SK-N-SH (cell line): Measurements from ENCODE around the gene TDP2. TPM values are rescaled to one million over a fixed set of nuclear protein-coding genes. Genes with fewer than 3 reads are reported as not detected.

Source experiments
- CTCF ChIA-PET: fragments of 300-600, 350-600 bp; formaldehyde crosslinking; extraction: SDS; loops from one replicate; lab custom pipeline; 2021; lab: Yijun Ruan, JAX
- POLR2A ChIA-PET: fragments of 350-600 bp; sonication (Branson Sonifier 250); formaldehyde crosslinking; extraction: SDS; loops from one replicate; lab custom pipeline; 2020; ENCODE audit warnings: antibody characterized with exemption, inconsistent platforms; lab: Yijun Ruan, JAX
- DNase-seq: peaks from one replicate; pipeline ENCODE4 v3.0.0; 2012
- H2AFZ ChIP-seq: fragments of 200-600 bp; sonication (generic); 2 replicates; pipeline ENCODE4 v1.8.1; 2016; ENCODE audit warnings: antibody characterized with exemption, mild to moderate bottlenecking, low read depth
- H3F3A ChIP-seq: fragments of 200-600 bp; sonication (generic); replicated peaks from 2 replicates; pipeline ENCODE3; 2016; ENCODE audit warnings: antibody characterized with exemption, mild to moderate bottlenecking; ENCODE audit not compliant: insufficient read depth
- H3K27ac ChIP-seq, 2 experiments: fragments of 200-500 bp in 1 of 2; fragments of 200-600 bp in 1 of 2; sonication (Bioruptor generic) in 1 of 2; sonication (generic), shearing (Covaris generic) in 1 of 2; 2 replicates each; pipeline versions ENCODE4 v1.5.1 to v1.6.1; 2014 to 2016; ENCODE audit warnings: low read depth in 2 of 2, inconsistent platforms in 1 of 2, low read length in 1 of 2, mild to moderate bottlenecking in 1 of 2, mixed read lengths in 1 of 2
- H3K27me3 ChIP-seq: fragments of 200-600 bp; sonication (generic), shearing (Covaris generic); 2 replicates; pipeline ENCODE4 v1.6.1; 2016; ENCODE audit warnings: mixed run types; ENCODE audit not compliant: insufficient read depth
- H3K36me3 ChIP-seq, 2 experiments: fragments of 200-500 bp in 1 of 2; fragments of 200-600 bp in 1 of 2; sonication (Bioruptor generic) in 1 of 2; sonication (generic) in 1 of 2; replicated peaks in 1 of 2; 2 replicates each; pipeline versions ENCODE3 to v1.5.1; 2014 to 2016; ENCODE audit warnings: low read length in 1 of 2, mild to moderate bottlenecking in 1 of 2; ENCODE audit not compliant: insufficient read depth in 2 of 2, control insufficient read depth in 1 of 2
- H3K4me1 ChIP-seq, 2 experiments: fragments of 200-500 bp in 1 of 2; fragments of 200-600 bp in 1 of 2; sonication (Bioruptor generic) in 1 of 2; sonication (generic), shearing (Covaris generic) in 1 of 2; 2 replicates each; pipeline versions ENCODE4 v1.5.1 to v1.6.1; 2014 to 2016; ENCODE audit warnings: low read depth in 1 of 2, low read length in 1 of 2, mixed run types in 1 of 2; ENCODE audit not compliant: insufficient read depth in 2 of 2, control insufficient read depth in 1 of 2
- H3K4me2 ChIP-seq: fragments of 200-600 bp; sonication (generic), shearing (Covaris generic); 2 replicates; pipeline ENCODE4 v1.6.1; 2017; ENCODE audit warnings: mixed run types
- H3K4me3 ChIP-seq, 2 experiments: fragments of 200-500 bp in 1 of 2; fragments of 200-600 bp in 1 of 2; sonication (Bioruptor generic) in 1 of 2; sonication (generic), shearing (Covaris generic) in 1 of 2; 2 replicates each; pipeline versions ENCODE4 v1.5.1 to v1.8.1; 2014 to 2016; ENCODE audit warnings: low read depth in 2 of 2, inconsistent platforms in 1 of 2, low read length in 1 of 2, mild to moderate bottlenecking in 1 of 2, mixed read lengths in 1 of 2, moderate library complexity in 1 of 2
- H3K79me2 ChIP-seq: fragments of 200-600 bp; sonication (generic); 2 replicates; pipeline ENCODE4 v1.8.1; 2017; ENCODE audit warnings: mild to moderate bottlenecking; ENCODE audit not compliant: insufficient read depth
- H3K9ac ChIP-seq: fragments of 200-600 bp; sonication (generic); 2 replicates; pipeline ENCODE4 v1.6.1; 2017; ENCODE audit warnings: mixed run types
- H3K9me2 ChIP-seq: fragments of 200-600 bp; sonication (generic); 2 replicates; pipeline ENCODE4 v1.6.1; 2017; ENCODE audit warnings: mixed run types
- H3K9me3 ChIP-seq: fragments of 200-600 bp; sonication (generic); 2 replicates; pipeline ENCODE4 v1.6.1; 2017; ENCODE audit warnings: mixed run types, mild to moderate bottlenecking, moderate library complexity
- H4K20me1 ChIP-seq: fragments of 200-600 bp; sonication (generic); 2 replicates; pipeline ENCODE4 v1.6.1; 2017; ENCODE audit warnings: mild to moderate bottlenecking, mixed run types; ENCODE audit not compliant: insufficient read depth
- CHD2 ChIP-seq: fragments of 150-350 bp; IDR thresholded peaks from 2 replicates; pipeline ENCODE4 v1.6.1; 2018; ENCODE audit warnings: low read length; ENCODE audit not compliant: partially characterized antibody
- CTCF ChIP-seq: fragments of 200-600 bp; sonication (generic); IDR thresholded peaks from 2 replicates; pipeline ENCODE4 v1.6.1; 2017; ENCODE audit warnings: antibody characterized with exemption, mild to moderate bottlenecking, moderate library complexity
- EP300 ChIP-seq, 2 experiments: IDR thresholded peaks; 2 replicates each; pipeline versions ENCODE4 v1.4.0 to v1.6.1; 2012; ENCODE audit warnings: borderline replicate concordance in 1 of 2, low read depth in 1 of 2, low read length in 1 of 2
- EZH2phosphoT487 ChIP-seq: fragments of 200-600 bp; sonication (generic); IDR thresholded peaks from 2 replicates; pipeline ENCODE4 v1.6.1; 2017; ENCODE audit warnings: low read depth, mixed run types, mild to moderate bottlenecking, antibody characterized with exemption, moderate library complexity, borderline replicate concordance
- FOSL2 ChIP-seq: IDR thresholded peaks from 2 replicates; pipeline ENCODE4 v1.4.0; 2012; ENCODE audit warnings: low read depth, mild to moderate bottlenecking, moderate library complexity, borderline replicate concordance
- GABPA ChIP-seq: IDR thresholded peaks from 2 replicates; pipeline ENCODE4 v1.4.0; 2012; ENCODE audit warnings: low read depth, mild to moderate bottlenecking
- GATA2 ChIP-seq: sonication (generic); formaldehyde crosslinking; IDR thresholded peaks from 2 replicates; pipeline ENCODE4 v1.5.0; 2020; ENCODE audit warnings: mild to moderate bottlenecking, missing genetic modification reagents
- IRF3 ChIP-seq: fragments of 150-350 bp; IDR thresholded peaks from 2 replicates; pipeline ENCODE4 v1.6.1; 2016; ENCODE audit warnings: mild to moderate bottlenecking, low read depth, low read length
- JUND ChIP-seq: IDR thresholded peaks from 2 replicates; pipeline ENCODE4 v1.4.0; 2012
- MAX ChIP-seq: IDR thresholded peaks from 2 replicates; pipeline ENCODE4 v1.4.0; 2012; ENCODE audit warnings: low read depth
- NFIC ChIP-seq: IDR thresholded peaks from 2 replicates; pipeline ENCODE4 v1.4.0; 2012; ENCODE audit warnings: borderline replicate concordance
- PBX3 ChIP-seq: IDR thresholded peaks from 2 replicates; pipeline ENCODE4; 2012
- RAD21 ChIP-seq: IDR thresholded peaks from 2 replicates; pipeline ENCODE4 v1.6.1; 2012; ENCODE audit warnings: mild to moderate bottlenecking, low read length
- RFX5 ChIP-seq: IDR thresholded peaks from 2 replicates; pipeline ENCODE4 v1.6.1; 2012; ENCODE audit warnings: mild to moderate bottlenecking, improper control_type of control experiment, low read length
- SIN3A ChIP-seq: IDR thresholded peaks from 2 replicates; pipeline ENCODE4 v1.6.1; 2012; ENCODE audit warnings: low read depth, mild to moderate bottlenecking, low read length, moderate library complexity, borderline replicate concordance
- SMC3 ChIP-seq: IDR thresholded peaks from 2 replicates; pipeline ENCODE4 v1.6.1; 2012; ENCODE audit warnings: low read depth, low read length, improper control_type of control experiment
- TAF1 ChIP-seq: IDR thresholded peaks from 2 replicates; pipeline ENCODE4 v1.6.1; 2012; ENCODE audit warnings: low read depth, mild to moderate bottlenecking, low read length, moderate library complexity, borderline replicate concordance
- TEAD4 ChIP-seq: IDR thresholded peaks from 2 replicates; pipeline ENCODE4 v1.4.0; 2012; ENCODE audit warnings: mild to moderate bottlenecking, borderline replicate concordance; ENCODE audit not compliant: insufficient read depth
- USF1 ChIP-seq: IDR thresholded peaks from 2 replicates; pipeline ENCODE4 v1.4.0; 2012; ENCODE audit warnings: low read depth, borderline replicate concordance
- ZBTB33 ChIP-seq: IDR thresholded peaks from 2 replicates; pipeline ENCODE4 v1.4.0; 2012; ENCODE audit warnings: low read depth, borderline replicate concordance
- WGBS: methylation state at CpG from one replicate; pipeline ENCODE4 v1.1.6; 2017; ENCODE audit warnings: low lambda C conversion rate; 5-methylcytosine and 5-hydroxymethylcytosine counted together
- polyA plus RNA-seq, 3 experiments: library from polyadenylated mRNA; depleted of rRNA; stranded (reverse); fragments of >200 nt; gene quantifications; 2 replicates each; pipeline ENCODE4 v1.2.3, GENCODE V29; 2012

TDP2 gene
- polyA plus RNA-seq, 1 of the 3 experiments (the other 2 are of a cell fraction) = 20.0 TPM

- Histone ChIP-seq H3K79me2 (peaks cover 13% of the 10 kb centered on the region), H3K9me2 (no peaks in the 10 kb centered on the region), H3K4me2 (no peak overlapping the region), H3K4me1 (0 out of 4 replicates have a peak, but pooled peaks cover 0 to 3% of the 10 kb centered on the region in 2 experiments), H3K27me3 (no peaks in the 10 kb centered on the region), H3F3A (peaks cover 58% of the 10 kb centered on the region), H3K36me3 (peaks cover 62 to 63% of the 10 kb centered on the region in 2 experiments), H3K27ac (no peak overlapping the region), H3K9ac (no peak overlapping the region), H3K4me3 (no peak overlapping the region), H4K20me1 (no peaks in the 10 kb centered on the region; the same call in 1 of the 2 replicates), H3K9me3 (no peaks in the 10 kb centered on the region), H2AFZ (no peak overlapping the region)
- ChIA-PET POLR2A (no interaction called here), CTCF (interaction anchor here (0.8 to 5.4 kb wide), 5 partner anchors 9 to 368 kb away, joined by 3 to 52 read pairs (median 3); partner anchors contain the start of genes ACOT13 and TDP2)
- 91% methylated on average over 4 of the region's 4 CpGs for WGBS
- DNase-seq = no peak
- TF ChIP-seq CHD2 = no peak
- no peak for TF ChIP-seq EP300 (IDR thresholded peaks at IDR 0.05; ENCODE audit: borderline replicate concordance in 1 of 2, low read depth in 1 of 2, low read length in 1 of 2)
- TF ChIP-seq EZH2phosphoT487 = no peak
- no peak for TF ChIP-seq RFX5
- no peak for TF ChIP-seq PBX3
- TF ChIP-seq FOSL2 = no peak
- TF ChIP-seq IRF3 = no peak
- TF ChIP-seq JUND = no peak
- no peak for TF ChIP-seq TEAD4
- TF ChIP-seq RAD21 = no peak
- no peak for TF ChIP-seq MAX
- TF ChIP-seq TAF1 = no peak
- no peak for TF ChIP-seq SMC3
- TF ChIP-seq GATA2 (CRISPR knock-in tag) = no peak
- TF ChIP-seq CTCF = no peak
- no peak for TF ChIP-seq NFIC
- no peak for TF ChIP-seq SIN3A
- no peak for TF ChIP-seq ZBTB33
- no peak for TF ChIP-seq USF1
- no peak for TF ChIP-seq GABPA
These were observed 36.1 kb upstream of the TDP2 start for GRCh38 chr6:24702720-24703282.
